ENCODE data around the gene MARK3. TPM values are rescaled to one million over a fixed set of nuclear protein-coding genes. Genes with fewer than 3 reads are reported as not detected.

MARK3 gene
- total RNA-seq, 1 donor from 2014 or later = 124 TPM

DNA sequence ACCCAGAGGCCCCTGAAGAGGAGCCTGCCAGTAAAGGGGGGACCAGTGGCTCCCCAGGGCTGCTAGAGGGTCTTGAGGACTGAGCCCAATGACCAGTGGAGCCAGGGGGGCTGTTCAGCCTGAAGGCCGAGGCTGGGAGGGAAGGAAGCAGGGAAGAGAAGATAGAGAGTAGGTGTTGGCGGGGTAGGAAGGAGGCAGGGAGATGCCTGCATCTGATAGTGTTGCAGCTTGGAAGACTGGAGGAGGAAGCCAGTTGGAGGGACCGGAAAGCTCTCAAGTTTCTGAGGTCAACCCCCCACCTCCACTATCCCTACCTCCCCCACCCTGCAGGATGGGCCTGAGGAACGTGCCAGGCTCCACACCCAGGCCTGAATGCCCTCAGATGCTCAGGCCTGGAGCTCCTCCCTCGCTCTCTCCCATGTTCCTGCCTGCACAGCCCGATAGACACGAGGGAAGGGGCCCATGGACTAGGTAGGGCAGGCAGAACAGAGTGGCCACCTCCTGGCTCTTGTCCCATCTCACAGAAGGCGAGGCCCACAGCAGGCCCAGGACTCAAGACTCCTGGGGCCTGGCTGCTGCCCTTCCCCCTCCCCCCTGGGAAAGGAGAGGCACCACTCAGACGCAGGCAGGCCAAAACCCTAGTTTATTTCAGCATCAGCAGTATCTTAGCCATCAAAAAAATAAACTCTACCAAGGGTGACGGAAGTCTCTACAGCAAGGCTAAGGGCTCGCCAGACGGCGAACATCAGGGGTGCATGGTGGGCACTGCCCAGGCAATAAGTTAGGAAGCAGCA lies 134.0 kb downstream of the MARK3 start:
- peak overlapping the region; percentile 78 for H3K27ac Mint-ChIP-seq (ENCODE audit: unreplicated experiment)
- FAIRE-seq = no peak
- peak overlapping the region; percentile 4 for H3K4me2 ChIP-seq (ENCODE audit: low read length)

DNA sequence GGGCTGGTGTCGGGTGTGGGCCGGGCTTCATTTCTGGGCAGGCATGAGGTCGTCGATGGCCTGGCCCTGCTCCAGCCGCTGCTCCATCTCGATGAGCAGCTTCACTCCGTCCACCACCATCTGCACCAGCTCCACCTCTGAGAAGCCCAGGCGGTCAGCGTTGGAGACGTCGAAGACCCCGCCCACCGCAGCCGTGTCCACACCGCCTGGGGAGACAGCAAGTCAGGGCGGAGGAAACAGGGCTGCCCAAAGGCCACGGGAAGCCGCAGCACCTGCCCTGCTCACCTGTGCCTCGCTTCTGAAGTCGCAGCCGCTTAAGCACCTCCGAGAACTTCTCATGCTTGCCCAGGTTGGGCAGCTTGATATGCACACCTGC lies 134.6 kb downstream of the MARK3 start:
- no peak overlapping the region for H3K4me2 ChIP-seq (ENCODE audit: low read length)
- no peak overlapping the region for H3K9ac ChIP-seq (ENCODE audit: low read length)
- no peak overlapping the region for H3K27ac ChIP-seq (ENCODE audit: low read depth, low read length)
- H4K20me1 ChIP-seq (ENCODE audit: insufficient read depth, low read length) = peaks cover 52% of the 10 kb centered on the region
- Mint-ChIP-seq H3K9me3 (ENCODE audit: unreplicated experiment) (no peaks in the 10 kb centered on the region), H3K27me3 (ENCODE audit: low read depth, unreplicated experiment) (peaks cover 6% of the 10 kb centered on the region), H3K4me3 (ENCODE audit: unreplicated experiment) (peak overlapping the region; percentile 75), H3K27ac (ENCODE audit: unreplicated experiment) (peak overlapping the region; percentile 75), H3K36me3 (ENCODE audit: low read depth, unreplicated experiment) (no peaks in the 10 kb centered on the region), H3K4me1 (ENCODE audit: low read depth, unreplicated experiment) (peaks cover 21% of the 10 kb centered on the region)
- DNase-seq (ENCODE audit: low read depth) = no peak
- peaks cover 14% of the 10 kb centered on the region for H3K27me3 ChIP-seq (ENCODE audit: insufficient read depth, low read length)
- H3K4me1 ChIP-seq (ENCODE audit: insufficient read depth, low read length) = peaks cover 34% of the 10 kb centered on the region
- no peaks in the 10 kb centered on the region for H3K36me3 ChIP-seq (ENCODE audit: insufficient read depth, low read length)
- no peak overlapping the region for H2AFZ ChIP-seq (ENCODE audit: low read depth, low read length)
- no peak for FAIRE-seq
- H3K9me3 ChIP-seq (ENCODE audit: insufficient read depth, low read depth, low read length) = no peaks in the 10 kb centered on the region
- no peak for TF ChIP-seq EZH2 (IDR thresholded peaks at IDR 0.05; ENCODE audit: insufficient read depth, low read length)
- TF ChIP-seq, protein P1, sequence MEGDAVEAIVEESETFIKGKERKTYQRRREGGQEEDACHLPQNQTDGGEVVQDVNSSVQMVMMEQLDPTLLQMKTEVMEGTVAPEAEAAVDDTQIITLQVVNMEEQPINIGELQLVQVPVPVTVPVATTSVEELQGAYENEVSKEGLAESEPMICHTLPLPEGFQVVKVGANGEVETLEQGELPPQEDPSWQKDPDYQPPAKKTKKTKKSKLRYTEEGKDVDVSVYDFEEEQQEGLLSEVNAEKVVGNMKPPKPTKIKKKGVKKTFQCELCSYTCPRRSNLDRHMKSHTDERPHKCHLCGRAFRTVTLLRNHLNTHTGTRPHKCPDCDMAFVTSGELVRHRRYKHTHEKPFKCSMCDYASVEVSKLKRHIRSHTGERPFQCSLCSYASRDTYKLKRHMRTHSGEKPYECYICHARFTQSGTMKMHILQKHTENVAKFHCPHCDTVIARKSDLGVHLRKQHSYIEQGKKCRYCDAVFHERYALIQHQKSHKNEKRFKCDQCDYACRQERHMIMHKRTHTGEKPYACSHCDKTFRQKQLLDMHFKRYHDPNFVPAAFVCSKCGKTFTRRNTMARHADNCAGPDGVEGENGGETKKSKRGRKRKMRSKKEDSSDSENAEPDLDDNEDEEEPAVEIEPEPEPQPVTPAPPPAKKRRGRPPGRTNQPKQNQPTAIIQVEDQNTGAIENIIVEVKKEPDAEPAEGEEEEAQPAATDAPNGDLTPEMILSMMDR (IDR thresholded peaks at IDR 0.05; ENCODE audit: insufficient read depth, low read depth, low read length) = no peak
- no peaks in the 10 kb centered on the region for H3K79me2 ChIP-seq (ENCODE audit: insufficient read depth, low read length)
- H3K4me3 ChIP-seq (ENCODE audit: insufficient read depth, low read depth, low read length) = no peak overlapping the region

More for the DNA sequence above, 134.0 kb downstream of the MARK3 start:
- Histone ChIP-seq H4K20me1 (ENCODE audit: insufficient read depth, low read length) (peaks cover 56% of the 10 kb centered on the region), H3K27me3 (ENCODE audit: insufficient read depth, low read length) (peaks cover 14% of the 10 kb centered on the region), H3K27ac (ENCODE audit: low read depth, low read length) (no peak overlapping the region), H2AFZ (ENCODE audit: low read depth, low read length) (no peak overlapping the region), H3K4me1 (ENCODE audit: insufficient read depth, low read length) (peaks cover 34% of the 10 kb centered on the region), H3K4me3 (ENCODE audit: insufficient read depth, low read depth, low read length) (no peak overlapping the region), H3K36me3 (ENCODE audit: insufficient read depth, low read length) (no peaks in the 10 kb centered on the region), H3K9me3 (ENCODE audit: insufficient read depth, low read depth, low read length) (no peaks in the 10 kb centered on the region), H3K9ac (ENCODE audit: low read length) (no peak overlapping the region), H3K79me2 (ENCODE audit: insufficient read depth, low read length) (no peaks in the 10 kb centered on the region)
- peaks cover 6% of the 10 kb centered on the region for H3K27me3 Mint-ChIP-seq (ENCODE audit: low read depth, unreplicated experiment)
- DNase-seq (ENCODE audit: low read depth) = no peak
- peaks cover 3% of the 10 kb centered on the region for H3K36me3 Mint-ChIP-seq (ENCODE audit: low read depth, unreplicated experiment)
- TF ChIP-seq, protein P1 (IDR thresholded peaks at IDR 0.05; ENCODE audit: insufficient read depth, low read depth, low read length) = no peak
- no peak for TF ChIP-seq EZH2 (IDR thresholded peaks at IDR 0.05; ENCODE audit: insufficient read depth, low read length)
- H3K4me1 Mint-ChIP-seq (ENCODE audit: low read depth, unreplicated experiment) = peaks cover 21% of the 10 kb centered on the region
- H3K4me3 Mint-ChIP-seq (ENCODE audit: unreplicated experiment) = peak overlapping the region; percentile 77
- no peaks in the 10 kb centered on the region for H3K9me3 Mint-ChIP-seq (ENCODE audit: unreplicated experiment)

DNA sequence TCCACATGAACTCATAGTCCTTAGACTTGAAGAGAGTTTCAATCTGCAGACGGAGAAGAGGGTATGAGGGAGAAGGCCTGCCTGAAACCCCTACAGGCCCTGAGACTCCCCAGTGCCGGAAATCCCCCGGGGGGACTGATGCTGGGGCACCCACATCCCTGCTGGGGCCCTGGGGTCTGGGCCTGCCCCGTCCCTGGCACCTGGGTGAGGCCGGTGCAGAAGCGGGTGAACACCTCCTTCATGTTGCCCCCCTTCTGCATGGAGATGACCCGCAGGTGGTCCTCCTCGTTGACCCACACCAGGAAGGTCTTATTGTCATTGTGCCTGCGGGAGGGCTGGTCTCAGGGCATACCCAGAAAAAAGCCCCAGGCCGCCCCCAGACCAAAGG lies 135.0 kb downstream of the MARK3 start:
- Histone ChIP-seq H3K4me2 (ENCODE audit: low read length) (peak overlapping the region; percentile 80), H3K27ac (ENCODE audit: low read depth, low read length) (no peak overlapping the region), H3K4me1 (ENCODE audit: insufficient read depth, low read length) (peaks cover 34% of the 10 kb centered on the region), H2AFZ (ENCODE audit: low read depth, low read length) (no peak overlapping the region), H3K79me2 (ENCODE audit: insufficient read depth, low read length) (no peaks in the 10 kb centered on the region), H3K4me3 (ENCODE audit: insufficient read depth, low read depth, low read length) (no peak overlapping the region), H3K9me3 (ENCODE audit: insufficient read depth, low read depth, low read length) (no peaks in the 10 kb centered on the region), H3K9ac (ENCODE audit: low read length) (no peak overlapping the region), H3K36me3 (ENCODE audit: insufficient read depth, low read length) (no peaks in the 10 kb centered on the region), H4K20me1 (ENCODE audit: insufficient read depth, low read length) (peaks cover 48% of the 10 kb centered on the region), H3K27me3 (ENCODE audit: insufficient read depth, low read length) (peaks cover 14% of the 10 kb centered on the region)
- DNase-seq (ENCODE audit: low read depth) = no peak
- Mint-ChIP-seq H3K4me1 (ENCODE audit: low read depth, unreplicated experiment) (peaks cover 21% of the 10 kb centered on the region), H3K27me3 (ENCODE audit: low read depth, unreplicated experiment) (peaks cover 6% of the 10 kb centered on the region), H3K4me3 (ENCODE audit: unreplicated experiment) (peak overlapping the region; percentile 60), H3K36me3 (ENCODE audit: low read depth, unreplicated experiment) (no peaks in the 10 kb centered on the region), H3K9me3 (ENCODE audit: unreplicated experiment) (no peaks in the 10 kb centered on the region), H3K27ac (ENCODE audit: unreplicated experiment) (no peak overlapping the region)
- no peak for TF ChIP-seq EZH2 (IDR thresholded peaks at IDR 0.05; ENCODE audit: insufficient read depth, low read length)
- TF ChIP-seq, protein P1 (IDR thresholded peaks at IDR 0.05; ENCODE audit: insufficient read depth, low read depth, low read length) = no peak
- no peak for FAIRE-seq
